ENCODE data around the gene HECA. TPM values are rescaled to one million over a fixed set of nuclear protein-coding genes. Genes with fewer than 3 reads are reported as not detected.
"Not testable (repeated sequence)": the region's sequence is repeated elsewhere in the genome, so short reads cannot be mapped to it uniquely, and the experiment has no call there.

The HECA gene
- total RNA-seq, 2 donors from 2014 or later, result 23.3 to 40.4 TPM

DNA sequence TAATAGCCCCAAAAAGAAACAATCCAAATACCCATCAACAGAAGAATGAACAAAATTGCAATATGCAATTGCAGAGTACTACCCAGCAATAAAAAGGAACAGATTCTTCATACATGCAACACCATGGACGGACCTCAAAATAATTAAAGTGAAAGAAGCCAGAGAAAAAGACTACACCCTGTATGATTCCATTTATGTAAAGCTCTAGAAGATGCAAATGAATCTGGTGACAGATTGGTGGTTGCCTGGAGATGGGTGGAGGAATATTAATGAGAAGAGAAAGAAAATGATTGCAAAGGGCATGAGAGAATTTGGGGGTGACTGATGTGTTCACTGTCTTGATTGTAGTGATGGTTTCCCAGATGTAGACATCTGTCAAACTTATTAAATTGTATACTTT is 51.8 kb downstream of the HECA start:
- DNase-seq (ENCODE audit: low spot score), result no peak
- intact Hi-C loops (cut with DNase I), result no loop called here

DNA sequence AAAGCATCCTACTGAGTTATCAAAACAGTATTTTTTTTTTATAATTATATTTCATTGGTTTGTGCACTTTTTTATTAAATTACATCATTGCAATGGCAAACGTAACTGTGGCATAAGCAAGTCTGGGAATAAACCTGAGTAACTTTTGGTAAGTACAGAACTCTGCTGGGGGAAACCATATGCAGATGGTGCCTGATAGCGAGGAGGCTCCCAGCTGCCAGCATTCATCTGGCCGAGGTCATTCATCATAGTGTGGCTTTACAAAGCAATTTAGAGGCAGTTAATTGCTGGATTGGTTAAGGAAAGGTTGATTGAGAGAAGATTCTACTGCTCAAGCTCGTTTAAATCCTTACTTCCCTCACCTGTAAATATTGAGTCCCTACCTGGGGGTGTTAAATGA is 52.6 kb downstream of the HECA start:
- intact Hi-C loops (cut with DNase I), result no loop called here

DNA sequence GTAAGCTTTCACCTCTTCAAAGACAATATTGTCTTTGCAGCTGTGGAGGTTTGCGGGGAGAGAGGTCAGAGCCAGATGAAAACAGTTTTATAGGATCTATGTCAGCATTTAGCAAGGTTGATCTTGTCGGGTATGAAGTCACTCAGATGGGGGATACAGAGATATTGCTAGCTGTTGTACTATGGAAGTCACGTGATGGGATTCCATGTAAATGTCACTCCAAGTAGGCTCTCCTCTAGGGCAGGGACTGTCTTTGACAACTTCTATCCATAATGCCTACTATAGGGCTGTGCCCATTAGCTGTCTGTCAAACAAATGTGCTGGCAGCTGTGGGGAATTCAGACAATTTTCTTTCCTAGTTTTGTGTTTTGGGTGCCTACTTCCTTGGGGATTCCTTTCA is 54.8 kb downstream of the HECA start:
- no peak for DNase-seq (ENCODE audit: low spot score)
- intact Hi-C loops (cut with DNase I), result no loop called here

More for the DNA sequence above, 52.6 kb downstream of the HECA start:
- no peak for DNase-seq (ENCODE audit: low spot score)

DNA sequence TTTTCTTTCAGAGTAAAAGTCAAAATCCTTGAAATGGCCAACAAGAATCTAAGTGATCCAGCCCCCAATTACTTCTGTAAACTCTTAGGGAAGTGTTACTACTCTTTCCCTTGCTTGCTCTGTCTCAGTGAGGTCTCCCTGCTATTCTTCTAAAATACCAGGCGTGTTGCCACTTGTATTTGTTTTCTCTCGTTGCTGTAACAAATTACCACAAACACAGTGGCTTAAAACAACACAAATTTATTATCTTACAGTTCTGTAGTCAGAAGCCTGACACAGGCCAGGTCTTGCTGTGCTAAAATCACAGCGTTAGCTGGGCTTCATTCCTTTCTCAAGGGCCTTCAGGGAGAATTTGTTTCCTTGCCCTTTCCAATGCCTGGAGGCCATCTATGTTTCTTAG is 59.9 kb downstream of the HECA start:
- DNase-seq (ENCODE audit: low spot score), result no peak
- intact Hi-C loops (cut with DNase I), result no loop called here

DNA sequence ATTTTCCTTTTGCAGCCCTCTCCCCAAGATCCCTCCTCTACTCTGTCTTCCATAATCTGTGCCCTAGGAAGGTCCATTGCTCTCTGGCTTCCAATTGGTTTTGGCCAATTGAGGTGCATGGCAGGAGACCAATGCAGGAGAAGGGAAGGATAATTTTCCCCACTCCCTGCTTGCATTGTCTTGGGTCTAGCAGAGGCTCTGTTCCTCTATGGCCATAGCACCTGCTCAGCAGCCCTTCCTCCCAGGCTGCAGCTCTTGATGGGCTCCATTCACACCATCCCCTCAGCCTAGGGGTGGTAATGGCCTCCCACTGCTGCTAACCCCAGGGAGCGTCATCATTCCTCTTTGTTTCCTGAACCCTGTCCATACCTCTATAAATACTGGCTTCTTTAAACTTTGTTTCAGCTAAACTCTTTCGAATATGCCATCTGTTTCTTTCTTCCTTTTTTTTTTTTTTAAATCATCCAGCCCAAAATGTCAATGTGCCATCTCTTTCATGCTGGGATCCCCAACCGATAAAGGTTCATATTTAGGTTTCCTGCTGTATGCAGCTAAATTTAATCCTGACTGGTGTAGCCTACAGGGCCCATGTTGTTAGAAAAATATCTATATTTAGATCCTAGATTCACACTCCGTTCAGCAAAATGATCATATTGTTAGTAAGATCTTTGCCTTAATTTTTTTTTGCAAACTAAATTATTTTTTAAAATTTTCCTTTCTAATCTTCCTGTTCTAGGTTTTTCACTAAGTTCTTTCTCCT is 63.8 kb downstream of the HECA start:
- intact Hi-C loops (cut with DNase I), result no loop called here
- DNase-seq (ENCODE audit: low spot score), result no peak

DNA sequence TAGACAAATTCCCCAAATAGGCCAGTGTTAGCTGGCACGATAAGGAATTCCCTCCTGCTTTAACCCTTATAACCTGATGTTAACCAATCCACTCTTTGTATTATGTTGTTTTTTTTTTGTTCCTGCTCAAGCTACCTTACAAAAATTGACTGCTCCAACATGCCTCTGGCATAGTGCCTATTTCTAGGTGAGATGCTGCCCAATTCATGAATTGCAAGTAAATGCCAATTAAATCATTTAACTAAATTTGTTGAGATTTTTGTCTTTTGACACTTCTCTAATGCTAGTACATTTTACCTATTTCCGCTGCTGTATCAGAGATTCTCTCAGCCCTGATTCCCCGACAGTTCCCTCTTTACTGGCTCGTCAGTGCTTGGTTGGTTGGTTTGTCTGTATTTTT is 66.5 kb downstream of the HECA start:
- intact Hi-C loops (cut with DNase I), result no loop called here
- no peak for DNase-seq (ENCODE audit: low spot score)

DNA sequence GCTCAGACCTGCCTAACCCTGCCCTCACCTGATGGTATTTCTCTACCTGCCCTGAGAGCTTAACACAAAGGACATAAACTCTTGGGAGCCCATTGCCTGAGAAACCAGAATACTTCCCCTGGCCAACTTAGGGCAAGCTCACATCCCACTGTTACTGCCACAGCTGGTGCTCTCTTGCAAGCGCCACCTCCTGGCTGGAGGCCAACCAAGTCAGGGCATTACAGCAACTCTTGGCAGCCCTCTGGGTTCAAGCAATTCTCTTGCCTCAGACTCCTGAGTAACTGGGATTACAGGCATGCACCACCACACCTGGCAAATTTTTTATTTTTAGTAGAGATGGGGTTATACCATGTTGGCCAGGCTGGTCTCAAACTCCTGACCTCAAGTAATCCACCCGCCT is 70.1 kb downstream of the HECA start:
- intact Hi-C loops (cut with DNase I), result no loop called here
- DNase-seq (ENCODE audit: low spot score), result no peak

DNA sequence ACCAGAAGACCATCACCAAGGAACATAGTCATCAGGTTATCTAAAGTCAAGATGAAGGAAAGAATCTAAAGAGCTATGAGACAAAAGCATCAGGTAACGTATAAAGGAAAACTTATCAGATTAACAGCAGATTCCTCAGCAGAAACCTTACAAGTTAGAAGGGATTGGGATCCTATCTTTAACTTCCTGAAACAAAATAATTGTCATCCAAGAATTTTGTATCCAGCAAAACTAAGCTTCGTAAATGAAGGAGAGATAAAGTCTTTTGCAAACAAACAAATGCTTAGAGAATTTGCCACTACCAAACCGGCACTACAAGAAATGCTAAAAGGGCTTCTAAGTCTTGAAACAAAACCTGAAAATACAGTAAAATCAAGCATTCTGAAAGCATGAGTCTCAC is 71.0 kb downstream of the HECA start:
- DNase-seq (ENCODE audit: low spot score), result no peak
- intact Hi-C loops (cut with DNase I), result no loop called here

DNA sequence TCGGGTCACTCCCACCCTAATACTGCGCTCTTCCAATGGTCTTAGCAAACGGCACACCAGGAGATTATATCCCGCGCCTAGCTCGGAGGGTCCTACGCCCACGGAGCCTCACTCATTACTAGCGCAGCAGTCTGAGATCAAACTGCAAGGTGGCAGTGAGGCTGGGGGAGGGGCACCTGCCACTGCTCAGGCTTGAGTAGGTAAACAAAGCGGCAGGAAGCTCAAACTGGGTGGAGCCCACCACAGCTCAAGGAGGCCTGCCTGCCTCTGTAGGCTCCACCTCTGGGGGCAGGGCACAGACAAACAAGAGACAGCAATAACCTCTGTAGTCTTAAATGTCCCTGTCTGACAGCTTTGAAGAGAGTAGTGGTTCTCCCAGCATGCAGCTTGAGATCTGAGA is 75.9 kb downstream of the HECA start:
- intact Hi-C loops (cut with DNase I); DNase-seq (ENCODE audit: low spot score): not testable (repeated sequence)

DNA sequence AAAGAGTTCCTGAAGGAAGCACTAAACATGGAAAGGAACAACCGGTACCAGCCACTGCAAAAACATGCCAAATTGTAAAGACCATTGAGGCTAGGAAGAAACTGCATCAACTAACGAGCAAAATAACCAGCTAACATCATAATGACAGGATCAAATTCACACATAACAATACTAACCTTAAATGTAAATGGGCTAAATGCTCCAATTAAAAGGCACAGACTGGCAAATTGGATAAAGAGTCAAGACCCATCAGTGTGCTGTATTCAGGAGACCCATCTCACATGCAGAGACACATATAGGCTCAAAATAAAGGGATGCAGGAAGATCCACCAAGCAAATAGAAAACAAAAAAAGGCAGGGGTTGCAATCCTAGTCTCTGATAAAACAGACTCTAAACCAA is 77.6 kb downstream of the HECA start:
- intact Hi-C loops (cut with DNase I), result not testable (repeated sequence)

DNA sequence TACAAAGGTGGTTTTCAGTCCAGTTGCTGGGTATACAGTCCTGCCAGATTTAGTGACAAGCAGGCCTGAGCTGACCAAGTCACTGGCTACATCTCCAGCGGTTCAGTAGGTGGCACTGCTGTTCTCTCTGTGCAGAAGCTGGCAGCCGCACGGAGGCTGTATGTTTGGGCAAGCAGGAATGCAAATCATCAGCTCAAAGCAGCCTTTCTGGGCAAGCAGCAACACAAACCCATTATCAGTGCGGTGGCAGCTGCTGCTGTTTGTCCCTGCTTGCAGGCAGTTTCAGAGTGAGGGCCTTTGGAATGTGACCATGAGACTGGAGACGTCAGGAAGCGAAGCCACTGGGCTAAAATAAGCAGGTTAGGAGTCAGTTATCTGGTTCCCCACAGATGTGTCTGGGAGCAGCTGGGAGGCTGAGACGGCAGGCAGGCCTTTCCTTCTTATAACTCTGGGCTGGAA is 84.4 kb downstream of the HECA start:
- intact Hi-C loops (cut with DNase I), result loop anchor here in 1 of 2 donors (2.0 kb wide), 1 partner anchor 146 kb away; no protein-coding TSS in a partner anchor
- peak; percentile 95 for DNase-seq (ENCODE audit: low spot score)

More for the DNA sequence above, 77.6 kb downstream of the HECA start:
- DNase-seq (ENCODE audit: low spot score), result not testable (repeated sequence)

DNA sequence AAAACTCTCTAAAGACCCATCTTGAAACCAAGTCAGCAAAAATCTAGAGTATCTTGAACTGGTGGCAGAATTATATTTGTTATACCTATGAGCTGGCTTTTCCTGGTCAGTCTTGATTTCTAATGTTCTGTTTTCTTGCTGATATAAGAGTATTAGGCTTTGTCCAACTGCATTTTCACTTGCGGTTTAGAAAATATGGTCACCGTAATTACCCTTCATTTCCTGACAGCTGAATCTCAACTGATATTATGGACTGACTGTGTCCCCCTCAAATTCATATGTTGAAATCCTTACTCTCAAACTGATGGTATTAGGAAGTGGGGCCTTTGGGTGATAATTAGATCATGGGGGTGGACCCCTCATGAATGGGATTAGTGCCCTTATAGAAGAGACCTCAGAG is 84.9 kb downstream of the HECA start:
- intact Hi-C loops (cut with DNase I), result loop anchor here in 1 of 2 donors (2.0 kb wide), 1 partner anchor 145 kb away; no protein-coding TSS in a partner anchor

DNA sequence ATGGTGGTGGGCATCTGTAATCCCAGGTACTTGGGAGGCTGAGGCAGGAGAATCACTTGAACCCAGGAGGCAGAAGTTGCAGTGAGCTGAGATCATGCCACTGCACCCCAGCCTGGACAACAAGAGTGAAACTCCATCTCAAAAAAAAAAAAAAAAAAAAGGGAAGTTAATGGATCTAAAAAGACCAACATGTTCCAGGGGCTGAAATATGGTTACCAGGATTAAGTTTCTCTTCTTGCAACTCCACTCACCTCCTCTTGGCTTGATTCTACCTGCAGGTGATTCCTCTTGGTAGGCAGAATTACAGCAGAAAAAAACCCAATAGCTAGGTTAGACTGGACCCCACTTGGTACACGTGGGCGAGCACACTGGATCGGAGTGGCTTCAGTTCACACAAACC is 93.5 kb downstream of the HECA start:
- DNase-seq (ENCODE audit: low spot score); intact Hi-C loops (cut with DNase I): not testable (repeated sequence)

More for the DNA sequence above, 84.9 kb downstream of the HECA start:
- no peak for DNase-seq (ENCODE audit: low spot score)

Other genes with a start within 250 kb of the HECA start
- 10 to 100 TPM; 28.5 to 28.7 TPM for gene REPS1, start 146.8 kb upstream of the HECA start, total RNA-seq
- 10 to 100 TPM; 15.0 to 16.2 TPM for gene ABRACL, start 106.3 kb upstream of the HECA start, total RNA-seq
- gene TXLNB, start 156.9 kb downstream of the HECA start, total RNA-seq, result 1 to 10 TPM; 1.1 to 1.7 TPM
- gene CITED2, start 239.6 kb downstream of the HECA start, total RNA-seq, result 100 to 1,000 TPM in 1 of 2 donors, 10 to 100 TPM in 1; 85.4 to 132 TPM